ENCODE data around the gene GRIK3.

- TF ChIP-seq NFIC (IDR thresholded peaks at IDR 0.05): no peak
- no peak for TF ChIP-seq CREB1 (IDR thresholded peaks at IDR 0.05; ENCODE audit: low read depth)
- TF ChIP-seq MAX (IDR thresholded peaks at IDR 0.05): no peak
- TF ChIP-seq REST (IDR thresholded peaks at IDR 0.05; ENCODE audit: low read depth): no peak
- TF ChIP-seq, protein P1, sequence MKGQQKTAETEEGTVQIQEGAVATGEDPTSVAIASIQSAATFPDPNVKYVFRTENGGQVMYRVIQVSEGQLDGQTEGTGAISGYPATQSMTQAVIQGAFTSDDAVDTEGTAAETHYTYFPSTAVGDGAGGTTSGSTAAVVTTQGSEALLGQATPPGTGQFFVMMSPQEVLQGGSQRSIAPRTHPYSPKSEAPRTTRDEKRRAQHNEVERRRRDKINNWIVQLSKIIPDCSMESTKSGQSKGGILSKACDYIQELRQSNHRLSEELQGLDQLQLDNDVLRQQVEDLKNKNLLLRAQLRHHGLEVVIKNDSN (IDR thresholded peaks at IDR 0.05): no peak
- no peak for TF ChIP-seq ZBTB7A (IDR thresholded peaks at IDR 0.05; ENCODE audit: low read depth)
Measured at GRCh38 chr1:36941316-36941978, 92.9 kb downstream of the GRIK3 start.
